A172 (cell line): ENCODE measurements around the gene ZNF217. TPM values are rescaled to one million over a fixed set of nuclear protein-coding genes. Genes with fewer than 3 reads are reported as not detected.
"Not testable (repeated sequence)": the region's sequence is repeated elsewhere in the genome, so short reads cannot be mapped to it uniquely, and the experiment has no call there.

Experiments used
- DNase-seq: peaks from one replicate; pipeline ENCODE4 v3.0.0-alpha.2; 2015; ENCODE audit warnings: low spot score
- total RNA-seq: library from RNA; depleted of rRNA; stranded (reverse); fragments of >200 nt; shearing (Covaris generic); gene quantifications from 2 replicates; pipeline ENCODE4 v1.2.3, GENCODE V29; 2014; rRNA removed

Gene ZNF217
- 33.2 and 38.3 TPM in 2 replicates for total RNA-seq

GRCh38 chr20:53593466-53594007 is at the start of gene ZNF217:
ZNF217 (minus strand) TSS chr20:53593839; CDS start chr20:53582826, 11,013 bp downstream.
- DNase-seq: not testable (repeated sequence)

- DNase-seq: peak; percentile 87
Measured at GRCh38 chr20:53643031-53643832, 49.6 kb upstream of the ZNF217 start.

GRCh38 chr20:53642196-53643030 is 48.8 kb upstream of the ZNF217 start:
- DNase-seq: peak; percentile 77

GRCh38 chr20:53639647-53640440 is 46.2 kb upstream of the ZNF217 start:
- DNase-seq: no peak

- DNase-seq: no peak
Measured at GRCh38 chr20:53639128-53639527, 45.5 kb upstream of the ZNF217 start.

- DNase-seq: not testable (repeated sequence)
Measured at GRCh38 chr20:53637310-53637709, 43.7 kb upstream of the ZNF217 start.

- DNase-seq: no peak
Measured at GRCh38 chr20:53636540-53637097, 43.0 kb upstream of the ZNF217 start.

GRCh38 chr20:53635221-53635620 is 41.6 kb upstream of the ZNF217 start:
- DNase-seq: no peak

GRCh38 chr20:53631909-53632662 is 38.4 kb upstream of the ZNF217 start:
- DNase-seq: no peak

- no peak for DNase-seq
Measured at GRCh38 chr20:53629436-53629835, 35.8 kb upstream of the ZNF217 start.

- not testable (repeated sequence) for DNase-seq
Measured at GRCh38 chr20:53628758-53629157, 35.1 kb upstream of the ZNF217 start.

- no peak for DNase-seq
Measured at GRCh38 chr20:53628076-53628475, 34.4 kb upstream of the ZNF217 start.

- DNase-seq: not testable (repeated sequence)
Measured at GRCh38 chr20:53627001-53627400, 33.4 kb upstream of the ZNF217 start.

- DNase-seq: no peak
Measured at GRCh38 chr20:53626584-53626983, 32.9 kb upstream of the ZNF217 start.

GRCh38 chr20:53625311-53626129 is 31.9 kb upstream of the ZNF217 start:
- no peak for DNase-seq

- DNase-seq: not testable (repeated sequence)
Measured at GRCh38 chr20:53624927-53625250, 31.2 kb upstream of the ZNF217 start.

- peak; percentile 90 for DNase-seq
Measured at GRCh38 chr20:53623454-53624211, 30.0 kb upstream of the ZNF217 start.

GRCh38 chr20:53623134-53623453 is 29.5 kb upstream of the ZNF217 start:
- no peak for DNase-seq
